PC-3 (cell line): ENCODE measurements around the gene OR5AN1. TPM values are rescaled to one million over a fixed set of nuclear protein-coding genes. Genes with fewer than 3 reads are reported as not detected.

Source experiments
- ATAC-seq: fragments of 200-7000 bp; cut with Tn5 transposase; 2 replicates; pipeline ENCODE4 v1.9.1; 2020; ENCODE audit warnings: mild to moderate bottlenecking, moderate library complexity
- BruUV-seq: library from RNA; stranded (reverse); fragments of 400-500 nt; replicated peaks from 2 replicates; lab custom pipeline; 2021; lab: Mats Ljungman, UMichigan
- CTCF ChIA-PET: fragments of 300-600 bp; sonication (Branson Sonifier 250); formaldehyde crosslinking; loops from one replicate; lab custom pipeline; 2022; ENCODE audit warnings: antibody characterized with exemption; lab: Charles Lee
- POLR2A ChIA-PET: fragments of 300-600 bp; sonication (Branson Sonifier 250); formaldehyde crosslinking; loops from one replicate; lab custom pipeline; 2022; ENCODE audit warnings: antibody characterized with exemption; ENCODE audit not compliant: unreplicated experiment; lab: Charles Lee
- DNase-seq: peaks from one replicate; pipeline ENCODE4 v3.0.0-alpha.2; 2015
- H2AFZ ChIP-seq: fragments of 300-600 bp; sonication (generic); 2 replicates; pipeline ENCODE4 v1.6.0; 2016; ENCODE audit warnings: antibody characterized with exemption, low read length
- H3F3A ChIP-seq: fragments of 300-600 bp; sonication (generic); one replicate; pipeline ENCODE4 v1.6.0; 2017; ENCODE audit warnings: antibody characterized with exemption, low read length, control low read depth, mild to moderate bottlenecking; ENCODE audit not compliant: unreplicated experiment
- H3K27ac ChIP-seq: fragments of 300-600 bp; sonication (generic); 2 replicates; pipeline ENCODE4 v1.5.1; 2016; ENCODE audit warnings: mild to moderate bottlenecking, low read length
- H3K27me3 ChIP-seq: fragments of 300-600 bp; sonication (generic); 2 replicates; pipeline ENCODE4 v1.6.1; 2016; ENCODE audit warnings: low read length, mixed read lengths
- H3K36me3 ChIP-seq: fragments of 300-600 bp; sonication (generic); 2 replicates; pipeline ENCODE4 v1.6.1; 2016; ENCODE audit warnings: low read depth, mixed run types, low read length, mixed read lengths
- H3K4me1 ChIP-seq: fragments of 300-600 bp; sonication (generic); 2 replicates; pipeline ENCODE4 v1.5.1; 2016; ENCODE audit warnings: low read length; ENCODE audit not compliant: insufficient read depth
- H3K4me2 ChIP-seq: fragments of 300-600 bp; sonication (generic); 2 replicates; pipeline ENCODE4 v1.6.0; 2016; ENCODE audit warnings: low read length
- H3K4me3 ChIP-seq: fragments of 300-600 bp; sonication (generic); 2 replicates; pipeline ENCODE4 v1.5.1; 2016; ENCODE audit warnings: mild to moderate bottlenecking, low read length, mixed read lengths
- H3K79me2 ChIP-seq: fragments of 300-600 bp; sonication (generic); 2 replicates; pipeline ENCODE4 v1.6.1; 2017; ENCODE audit warnings: low read length, mixed read lengths
- H3K9ac ChIP-seq: fragments of 300-600 bp; sonication (generic); 2 replicates; pipeline ENCODE4 v1.6.0; 2016; ENCODE audit warnings: mild to moderate bottlenecking, low read length
- H3K9me2 ChIP-seq: fragments of 300-600 bp; sonication (generic); replicated peaks from 2 replicates; pipeline ENCODE4 v1.6.1; 2016; ENCODE audit warnings: mixed run types, low read length, mixed read lengths
- H3K9me3 ChIP-seq: fragments of 300-600 bp; sonication (generic); 2 replicates; pipeline ENCODE4 v1.6.1; 2016; ENCODE audit warnings: low read length, mixed read lengths
- H4K20me1 ChIP-seq: fragments of 300-600 bp; sonication (generic); 2 replicates; pipeline ENCODE4 v1.6.1; 2016; ENCODE audit warnings: low read length, mixed read lengths
- EZH2 ChIP-seq: fragments of 300-600 bp; sonication (generic); IDR thresholded peaks from one replicate; pipeline ENCODE4 v1.6.1; 2017; ENCODE audit warnings: antibody characterized with exemption, mild to moderate bottlenecking, low read length; ENCODE audit not compliant: unreplicated experiment
- EZH2phosphoT487 ChIP-seq: fragments of 300-600 bp; sonication (generic); IDR thresholded peaks from 2 replicates; pipeline ENCODE4 v1.6.1; 2018; ENCODE audit warnings: mild to moderate bottlenecking, antibody characterized with exemption, low read length, borderline replicate concordance
- intact Hi-C: fragments of 100-400 bp; cut with micrococcal nuclease; formaldehyde crosslinking; loops from 2 replicates; pipeline ENCODE4 v1.9.0; 2023
- total RNA-seq: library from RNA; depleted of rRNA; stranded (reverse); fragments of >200 nt; gene quantifications from 2 replicates; pipeline ENCODE4 v1.2.3, GENCODE V29; 2014
- TF ChIP-seq, protein P1 (sequence below): fragments of 300-600 bp; sonication (generic); conservative IDR thresholded peaks from 2 replicates; pipeline ENCODE4 v1.5.1; 2017; ENCODE audit warnings: antibody characterized with exemption, low read depth, mild to moderate bottlenecking, low read length

OR5AN1 gene
- total RNA-seq, 1 experiment from 2014 or later, result not detected

DNA sequence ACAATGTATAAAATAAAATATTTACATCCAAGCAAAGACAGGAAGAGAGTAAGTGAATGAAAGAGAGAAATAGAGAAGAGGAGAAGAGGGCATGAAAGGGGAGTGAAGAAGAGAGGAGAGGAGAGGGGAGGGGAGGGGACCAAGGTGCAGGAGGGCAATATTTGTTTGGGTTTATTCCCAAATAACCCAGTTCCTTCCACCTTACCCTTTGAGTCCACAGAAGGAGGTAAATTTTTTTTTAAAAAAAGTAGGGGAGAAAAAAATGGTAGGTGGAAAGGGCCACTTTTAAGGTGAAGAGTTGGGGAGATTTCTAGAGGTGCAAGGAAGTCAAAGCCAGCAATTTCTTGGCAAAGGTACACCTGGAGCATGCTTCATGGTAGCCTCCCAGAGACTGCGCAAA is 2.1 kb upstream of the OR5AN1 start:
- ATAC-seq (no peak), DNase-seq (no peak)
- no peaks in the 10 kb centered on the region for H3F3A ChIP-seq
- H3K4me3 ChIP-seq, result no peak overlapping the region
- H2AFZ ChIP-seq, result no peak overlapping the region
- no peaks in the 10 kb centered on the region for H4K20me1 ChIP-seq
- no peaks in the 10 kb centered on the region for H3K9me2 ChIP-seq
- TF ChIP-seq, protein P1, sequence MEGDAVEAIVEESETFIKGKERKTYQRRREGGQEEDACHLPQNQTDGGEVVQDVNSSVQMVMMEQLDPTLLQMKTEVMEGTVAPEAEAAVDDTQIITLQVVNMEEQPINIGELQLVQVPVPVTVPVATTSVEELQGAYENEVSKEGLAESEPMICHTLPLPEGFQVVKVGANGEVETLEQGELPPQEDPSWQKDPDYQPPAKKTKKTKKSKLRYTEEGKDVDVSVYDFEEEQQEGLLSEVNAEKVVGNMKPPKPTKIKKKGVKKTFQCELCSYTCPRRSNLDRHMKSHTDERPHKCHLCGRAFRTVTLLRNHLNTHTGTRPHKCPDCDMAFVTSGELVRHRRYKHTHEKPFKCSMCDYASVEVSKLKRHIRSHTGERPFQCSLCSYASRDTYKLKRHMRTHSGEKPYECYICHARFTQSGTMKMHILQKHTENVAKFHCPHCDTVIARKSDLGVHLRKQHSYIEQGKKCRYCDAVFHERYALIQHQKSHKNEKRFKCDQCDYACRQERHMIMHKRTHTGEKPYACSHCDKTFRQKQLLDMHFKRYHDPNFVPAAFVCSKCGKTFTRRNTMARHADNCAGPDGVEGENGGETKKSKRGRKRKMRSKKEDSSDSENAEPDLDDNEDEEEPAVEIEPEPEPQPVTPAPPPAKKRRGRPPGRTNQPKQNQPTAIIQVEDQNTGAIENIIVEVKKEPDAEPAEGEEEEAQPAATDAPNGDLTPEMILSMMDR, result no peak
- no peak for TF ChIP-seq EZH2phosphoT487
- TF ChIP-seq EZH2, result no peak
- H3K79me2 ChIP-seq, result no peaks in the 10 kb centered on the region
- no peak overlapping the region for H3K4me2 ChIP-seq
- H3K27ac ChIP-seq, result no peak overlapping the region
- ChIA-PET POLR2A (no interaction called here), CTCF (no interaction called here)
- H3K9ac ChIP-seq, result no peak overlapping the region
- no peaks in the 10 kb centered on the region for H3K4me1 ChIP-seq
- intact Hi-C loops, result no loop called here
- H3K36me3 ChIP-seq, result no peaks in the 10 kb centered on the region
- H3K27me3 ChIP-seq, result peaks cover 6% of the 10 kb centered on the region
- BruUV-seq, result no TSS peak
- no peaks in the 10 kb centered on the region for H3K9me3 ChIP-seq

- Histone ChIP-seq H3K4me1 (no peaks in the 10 kb centered on the region), H3K79me2 (no peaks in the 10 kb centered on the region), H3K27me3 (peaks cover 6% of the 10 kb centered on the region), H3K4me2 (no peak overlapping the region), H3F3A (no peaks in the 10 kb centered on the region), H4K20me1 (no peaks in the 10 kb centered on the region), H3K9me3 (no peaks in the 10 kb centered on the region), H3K27ac (no peak overlapping the region), H3K9me2 (no peaks in the 10 kb centered on the region), H3K9ac (no peak overlapping the region), H3K36me3 (no peaks in the 10 kb centered on the region), H3K4me3 (no peak overlapping the region), H2AFZ (no peak overlapping the region)
- ChIA-PET CTCF (no interaction called here), POLR2A (no interaction called here)
- DNase-seq (no peak), ATAC-seq (no peak)
- TF ChIP-seq, protein P1, result no peak
- no peak for TF ChIP-seq EZH2
- TF ChIP-seq EZH2phosphoT487, result no peak
- intact Hi-C loops, result no loop called here
- no TSS peak for BruUV-seq
Measured at GRCh38 chr11:59358020-59358419, 675 bp upstream of the OR5AN1 start.

GRCh38 chr11:59365232-59366018 is 6.7 kb downstream of the OR5AN1 start:
- no peaks in the 10 kb centered on the region for H3K4me1 ChIP-seq
- no TSS peak for BruUV-seq
- H3K27ac ChIP-seq, result no peak overlapping the region
- no peak overlapping the region for H3K4me3 ChIP-seq
- H3K9me2 ChIP-seq, result no peaks in the 10 kb centered on the region
- no peak overlapping the region for H2AFZ ChIP-seq
- no peak overlapping the region for H3K9ac ChIP-seq
- no peaks in the 10 kb centered on the region for H3K36me3 ChIP-seq
- CTCF ChIA-PET, result no interaction called here
- TF ChIP-seq EZH2 (no peak), EZH2phosphoT487 (no peak)
- TF ChIP-seq, protein P1, result no peak
- no peaks in the 10 kb centered on the region for H3F3A ChIP-seq
- intact Hi-C loops, result no loop called here
- H4K20me1 ChIP-seq, result no peaks in the 10 kb centered on the region
- DNase-seq, result no peak
- H3K4me2 ChIP-seq, result no peak overlapping the region
- peaks cover 3% of the 10 kb centered on the region; the same call in 1 of the 2 replicates for H3K9me3 ChIP-seq
- no peaks in the 10 kb centered on the region; the same call in 1 of the 2 replicates for H3K27me3 ChIP-seq
- POLR2A ChIA-PET, result no interaction called here
- no peaks in the 10 kb centered on the region for H3K79me2 ChIP-seq
- ATAC-seq, result no peak
